GM18868 (cell line): ENCODE results near the gene EDA.
"Not testable (repeated sequence)": the region's sequence is repeated elsewhere in the genome, so short reads cannot be mapped to it uniquely, and the experiment has no call there.

Source experiments
- ATAC-seq: cut with Tn5 transposase; IDR thresholded peaks from one replicate; pipeline ENCODE4 v1.9.1; 2021; ENCODE audit warnings: mild to moderate bottlenecking, moderate library complexity; ENCODE audit not compliant: unreplicated experiment

The EDA gene

GRCh38 chrX:69948276-69948797 is 332.4 kb downstream of the EDA start:
- ATAC-seq = no peak

- no peak for ATAC-seq
Observed at GRCh38 chrX:69951753-69952152, 335.8 kb downstream of the EDA start.

GRCh38 chrX:69959712-69960111 is 343.8 kb downstream of the EDA start:
- ATAC-seq = no peak

DNA sequence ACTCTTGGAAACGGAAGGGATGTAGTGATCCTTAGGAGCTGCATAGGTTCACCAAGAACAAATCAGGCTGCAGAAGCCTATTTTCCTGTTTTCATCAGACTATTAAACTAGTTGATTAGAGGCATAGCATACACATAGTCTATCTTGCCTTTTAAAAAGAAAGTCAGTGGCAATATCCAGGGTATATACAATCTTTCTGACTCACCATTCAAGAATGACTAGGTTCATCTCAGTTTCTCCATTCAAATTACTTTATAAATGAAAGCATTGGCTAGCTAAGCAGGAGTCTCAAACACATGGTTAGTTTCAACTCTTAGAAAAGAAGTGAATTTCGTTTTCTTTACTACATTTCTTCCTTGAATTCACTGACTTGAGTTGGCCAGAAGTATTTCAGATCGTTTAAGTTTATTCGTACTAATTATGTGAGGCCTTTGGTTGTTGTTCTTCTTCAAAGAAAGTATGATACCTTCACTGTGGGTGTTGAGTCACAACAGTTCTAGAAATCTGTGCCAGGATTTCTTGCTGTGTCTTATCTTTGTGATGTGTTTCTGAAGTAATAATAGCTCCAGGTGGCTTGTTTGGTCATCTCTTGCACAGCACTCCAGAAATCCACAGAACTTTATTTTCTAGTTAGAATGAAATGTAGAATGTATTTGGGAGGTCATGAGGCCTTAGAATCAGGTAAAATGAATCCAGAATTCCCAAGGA is 345.6 kb downstream of the EDA start:
- ATAC-seq = no peak

DNA sequence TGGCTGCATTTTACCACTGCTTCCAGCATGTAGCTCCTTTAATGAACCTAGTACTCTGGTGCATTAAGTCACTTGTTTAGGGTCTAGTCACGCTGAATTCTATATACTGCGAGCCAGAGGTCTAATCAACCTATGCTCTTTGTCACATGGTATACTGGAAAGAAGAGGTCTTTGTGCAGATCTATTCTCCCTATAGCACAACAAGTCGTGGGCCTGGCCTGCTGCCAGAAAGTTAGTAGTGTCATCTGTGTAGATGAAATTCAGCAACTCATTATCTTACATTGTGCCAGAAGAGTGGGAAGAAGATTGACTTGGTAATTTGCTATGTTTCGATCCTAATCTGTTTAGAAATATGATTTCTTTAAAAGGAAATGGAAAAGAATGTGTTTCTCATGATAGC is 353.0 kb downstream of the EDA start:
- no peak for ATAC-seq

DNA sequence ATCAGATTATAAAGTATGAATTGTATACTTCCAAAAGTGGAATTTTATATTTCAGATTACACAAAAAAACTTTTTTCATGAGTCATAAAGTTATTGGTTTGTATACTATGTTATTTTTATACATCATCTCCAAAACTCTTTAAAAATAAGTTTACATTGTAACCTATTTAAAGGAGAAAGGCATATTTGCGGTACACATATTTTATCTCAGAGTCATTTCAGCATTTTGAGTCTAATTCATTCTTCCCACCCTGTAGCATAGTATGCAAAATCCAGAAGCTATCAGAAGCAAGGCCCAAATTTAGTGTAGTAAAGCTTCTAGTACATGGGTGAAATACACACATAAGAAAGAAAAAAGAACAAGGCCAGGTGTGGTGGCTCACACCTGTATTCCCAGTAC is 353.5 kb downstream of the EDA start:
- ATAC-seq = no peak

DNA sequence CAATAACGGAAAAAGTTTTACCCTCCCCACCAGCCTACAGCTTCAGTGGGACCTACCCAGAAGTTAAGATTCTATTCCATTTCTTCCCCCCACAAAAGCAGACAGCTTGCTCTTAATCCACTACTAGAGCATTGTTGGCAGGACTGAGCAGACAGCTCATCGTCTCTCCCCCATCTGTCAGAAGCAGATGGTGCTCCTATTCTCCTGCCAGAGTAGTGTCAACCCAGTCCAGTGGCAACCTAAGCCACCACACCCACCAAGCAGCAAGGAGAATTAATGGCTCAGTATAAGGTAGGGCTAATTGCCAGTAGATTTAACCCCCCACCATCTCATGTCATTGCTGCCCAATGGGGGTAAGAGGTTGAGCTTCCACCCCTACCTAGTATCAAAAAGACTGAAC is 371.8 kb downstream of the EDA start:
- no peak for ATAC-seq

GRCh38 chrX:69988955-69989394 is 373.1 kb downstream of the EDA start:
- ATAC-seq = no peak

DNA sequence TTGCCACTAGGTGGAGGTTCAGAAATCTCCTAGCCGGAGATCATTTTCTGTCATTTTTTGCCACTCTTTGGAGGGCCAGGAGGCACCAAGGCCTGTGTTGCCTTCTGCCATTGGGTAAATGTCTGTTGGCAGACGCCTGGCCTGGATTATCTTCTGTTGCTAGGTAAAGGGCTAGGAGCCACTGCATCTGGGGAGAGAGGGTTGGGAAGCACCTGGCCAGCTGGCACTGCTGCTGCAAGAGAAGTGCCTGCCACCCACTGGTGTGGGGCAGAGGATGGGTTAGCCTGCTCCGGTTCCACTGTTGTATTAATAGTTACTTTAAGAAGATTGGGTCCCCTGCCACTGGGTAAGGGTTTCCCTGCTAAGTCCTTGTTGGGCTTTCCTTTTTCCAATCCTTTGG is 375.8 kb downstream of the EDA start:
- no peak for ATAC-seq

DNA sequence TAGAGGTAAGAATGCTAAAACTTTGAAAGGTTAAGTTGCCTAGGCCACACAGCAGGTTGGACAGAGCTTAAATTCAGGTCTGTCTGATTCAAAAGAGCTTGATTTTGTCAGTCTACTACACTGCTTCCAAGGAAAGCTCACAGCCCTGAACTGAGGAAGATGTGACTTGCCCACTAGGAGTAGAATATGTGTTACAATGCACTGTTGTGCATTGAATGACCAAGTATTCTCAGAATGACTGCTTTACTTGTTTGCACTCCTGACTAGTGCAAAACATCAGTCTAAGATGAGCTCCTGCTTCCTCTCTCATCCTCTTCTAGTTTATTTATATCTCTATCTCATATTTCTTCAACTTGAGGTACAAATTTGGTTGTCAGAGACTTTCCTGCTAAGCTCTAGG is 377.6 kb downstream of the EDA start:
- no peak for ATAC-seq

DNA sequence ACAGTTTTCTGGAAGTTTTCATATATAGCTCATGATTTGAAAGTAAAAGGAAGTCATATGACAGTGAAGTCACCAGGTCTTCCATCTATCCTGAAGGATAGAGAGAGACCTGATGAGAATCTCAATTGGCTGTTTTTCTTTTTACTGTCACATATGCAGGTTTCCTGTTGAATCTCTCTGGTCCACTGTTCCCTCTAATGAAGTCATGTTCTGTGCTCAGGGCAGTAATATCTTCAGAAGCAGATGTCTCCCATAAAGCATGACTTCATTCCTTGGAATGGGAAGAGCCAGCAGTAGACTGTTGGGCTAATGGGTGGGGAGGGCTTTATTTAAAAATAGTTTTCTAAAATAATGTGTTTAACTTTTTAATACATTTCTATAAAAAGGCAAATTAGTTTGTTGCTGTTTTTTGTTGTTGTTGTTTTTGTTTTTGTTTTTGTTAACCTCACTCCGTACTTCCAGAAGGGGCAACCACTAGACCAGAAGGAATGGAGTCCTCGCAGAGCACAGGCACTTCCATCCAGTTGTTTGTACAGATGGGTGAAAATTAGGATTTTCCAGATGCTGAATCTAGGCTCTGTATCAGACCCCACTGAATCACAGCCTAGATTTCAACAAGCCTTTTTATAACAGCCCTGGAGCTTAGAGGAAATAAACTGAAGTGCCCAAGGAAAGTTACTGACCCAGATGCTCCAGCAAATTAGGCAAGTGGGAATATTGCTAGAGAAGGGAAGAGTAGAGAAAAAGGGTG is 379.6 kb downstream of the EDA start:
- ATAC-seq = no peak

- ATAC-seq = no peak
Observed at GRCh38 chrX:69996113-69996468, 380.2 kb downstream of the EDA start.

GRCh38 chrX:69998299-69998698 is 382.4 kb downstream of the EDA start:
- not testable (repeated sequence) for ATAC-seq

DNA sequence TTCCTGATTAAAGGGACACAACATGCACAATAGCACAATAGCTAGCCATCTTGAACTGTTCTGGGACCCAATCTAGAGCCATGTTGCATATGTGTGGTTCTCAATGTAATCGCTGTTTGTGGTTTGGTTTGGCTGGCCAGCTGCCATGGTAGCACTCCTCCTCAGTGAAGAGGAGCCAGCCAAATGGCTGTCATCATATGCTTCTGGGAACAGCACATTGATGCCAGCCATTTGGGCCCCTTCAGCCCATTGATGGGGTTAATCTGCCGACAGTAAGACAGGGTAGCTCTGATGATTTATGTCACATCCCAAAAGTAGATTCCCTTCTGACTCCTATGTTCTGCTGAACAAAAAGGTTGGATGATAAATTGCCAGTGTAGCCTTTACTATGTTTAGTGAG is 385.4 kb downstream of the EDA start:
- ATAC-seq = no peak

DNA sequence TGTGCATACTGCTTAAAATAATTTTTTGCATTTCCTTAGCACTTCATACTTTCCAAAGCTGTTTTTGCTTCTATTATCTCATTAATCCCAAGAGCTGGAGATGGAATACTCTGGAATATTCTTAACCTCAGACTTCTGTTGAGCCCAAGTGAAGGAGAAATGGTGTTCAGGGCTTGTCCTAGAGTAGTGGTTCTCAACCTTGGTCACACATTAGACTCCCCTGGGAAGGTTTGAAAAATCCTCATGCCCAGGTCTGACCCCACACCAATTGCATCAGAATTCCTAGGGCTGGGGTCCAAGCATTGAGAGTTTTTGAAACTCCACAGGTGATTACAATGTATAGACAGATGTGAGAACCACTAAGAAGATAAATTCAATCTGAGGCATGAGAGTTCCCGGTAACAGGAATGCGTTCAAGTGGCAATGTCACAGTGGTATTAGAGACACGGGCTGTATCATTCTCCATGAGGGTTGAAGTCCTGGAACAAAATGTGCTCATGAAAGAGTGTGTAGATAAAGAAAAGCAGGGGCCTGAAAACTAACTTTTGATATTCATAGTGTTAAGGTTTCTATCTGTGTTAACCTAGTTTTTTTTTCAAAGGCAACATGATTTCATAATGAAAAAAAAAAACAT is 385.9 kb downstream of the EDA start:
- ATAC-seq = no peak

DNA sequence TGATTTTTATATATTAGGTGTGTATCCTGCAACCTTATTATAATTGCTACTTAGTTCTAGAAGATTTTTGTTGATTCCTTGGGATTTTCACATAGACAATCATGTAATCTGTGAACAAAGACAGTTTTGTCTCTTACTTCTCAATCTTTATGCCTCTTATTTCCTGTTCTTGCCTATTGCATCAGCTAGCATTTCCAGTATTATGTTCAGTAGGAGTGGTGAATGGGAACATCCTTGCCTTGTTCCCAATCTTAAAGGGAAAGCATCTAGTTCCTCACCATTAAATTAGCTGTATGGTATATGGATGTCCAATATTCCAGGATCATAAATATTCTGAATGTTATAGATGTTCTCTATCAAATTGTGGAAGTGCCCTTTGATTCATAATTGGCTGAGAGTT is 392.0 kb downstream of the EDA start:
- ATAC-seq = no peak

DNA sequence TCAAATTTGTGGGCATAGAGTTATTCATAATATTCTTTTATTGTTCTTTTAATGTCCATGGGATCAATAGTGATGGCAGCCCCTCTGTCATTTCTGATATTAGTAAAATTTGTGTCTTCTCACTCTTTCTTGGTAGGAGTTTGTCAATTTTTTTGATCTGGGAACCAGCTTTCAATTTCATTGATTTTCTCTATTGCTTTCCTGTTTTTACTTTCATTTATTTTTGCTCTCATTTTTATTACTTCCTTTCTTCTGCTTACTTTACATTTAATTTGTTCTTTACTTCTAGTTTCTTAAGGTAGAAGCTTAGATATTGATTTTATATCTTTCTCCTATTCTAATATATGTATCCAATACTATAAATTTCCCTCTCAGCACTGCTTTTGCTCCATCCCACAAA is 393.1 kb downstream of the EDA start:
- no peak for ATAC-seq

DNA sequence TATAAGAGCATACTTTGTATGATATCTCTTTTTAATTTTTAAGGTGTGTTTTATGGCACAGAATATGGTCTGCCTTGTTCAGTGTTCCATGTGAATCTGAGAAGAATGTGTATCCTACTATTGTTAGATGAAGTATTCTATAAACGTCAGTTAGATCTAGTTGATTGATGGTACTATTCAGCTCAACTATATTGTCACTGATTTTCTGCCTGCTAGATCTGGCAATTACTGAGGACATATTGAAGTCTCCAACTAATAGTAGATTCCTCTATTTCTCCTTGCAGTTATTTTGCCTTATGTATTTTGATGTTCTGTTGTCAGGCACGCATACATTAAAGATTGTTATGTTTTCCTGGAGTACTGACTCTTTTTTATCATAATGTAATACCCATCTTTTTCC is 394.1 kb downstream of the EDA start:
- no peak for ATAC-seq

DNA sequence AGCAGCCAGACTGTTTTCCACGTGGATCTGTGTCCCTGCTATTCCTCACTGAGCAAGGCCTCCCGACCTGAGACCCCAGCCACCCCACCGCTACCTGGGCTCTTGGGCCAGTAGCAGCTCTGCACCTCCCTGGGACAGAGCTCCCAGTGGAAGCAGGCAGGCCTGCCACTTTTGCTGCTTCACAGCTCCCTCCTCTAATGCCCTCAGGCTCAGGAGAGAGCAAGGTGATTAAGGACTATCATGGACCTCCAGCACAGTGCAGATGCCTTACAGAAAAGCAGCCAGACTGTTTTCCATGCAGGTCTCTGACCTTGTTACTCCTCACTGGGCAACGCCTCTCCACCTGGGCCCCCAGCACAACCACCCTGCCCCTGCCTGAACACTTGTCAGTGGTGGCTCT is 396.8 kb downstream of the EDA start:
- no peak for ATAC-seq

- no peak for ATAC-seq
Observed at GRCh38 chrX:70013466-70014381, 397.8 kb downstream of the EDA start.

DNA sequence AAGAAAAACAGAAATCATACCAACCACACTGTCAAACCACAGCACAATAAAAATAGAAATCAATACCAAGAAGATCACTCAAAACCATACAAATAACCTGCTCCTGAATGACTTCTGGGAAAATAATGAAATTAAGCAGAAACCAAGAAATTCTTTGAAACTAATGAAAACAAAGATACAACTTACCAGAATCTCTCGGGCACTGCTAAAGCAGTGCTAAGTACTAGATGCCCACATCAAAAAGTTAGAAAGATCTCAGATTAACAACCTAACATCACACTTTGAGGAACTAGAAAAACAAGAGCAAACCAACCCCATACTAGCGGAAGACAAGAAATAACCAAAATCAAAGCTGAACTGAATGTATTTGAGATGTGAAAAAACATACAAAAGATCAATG is 400.6 kb downstream of the EDA start:
- ATAC-seq = no peak
